ENCODE data around the gene PRSS56.

The PRSS56 gene

DNA sequence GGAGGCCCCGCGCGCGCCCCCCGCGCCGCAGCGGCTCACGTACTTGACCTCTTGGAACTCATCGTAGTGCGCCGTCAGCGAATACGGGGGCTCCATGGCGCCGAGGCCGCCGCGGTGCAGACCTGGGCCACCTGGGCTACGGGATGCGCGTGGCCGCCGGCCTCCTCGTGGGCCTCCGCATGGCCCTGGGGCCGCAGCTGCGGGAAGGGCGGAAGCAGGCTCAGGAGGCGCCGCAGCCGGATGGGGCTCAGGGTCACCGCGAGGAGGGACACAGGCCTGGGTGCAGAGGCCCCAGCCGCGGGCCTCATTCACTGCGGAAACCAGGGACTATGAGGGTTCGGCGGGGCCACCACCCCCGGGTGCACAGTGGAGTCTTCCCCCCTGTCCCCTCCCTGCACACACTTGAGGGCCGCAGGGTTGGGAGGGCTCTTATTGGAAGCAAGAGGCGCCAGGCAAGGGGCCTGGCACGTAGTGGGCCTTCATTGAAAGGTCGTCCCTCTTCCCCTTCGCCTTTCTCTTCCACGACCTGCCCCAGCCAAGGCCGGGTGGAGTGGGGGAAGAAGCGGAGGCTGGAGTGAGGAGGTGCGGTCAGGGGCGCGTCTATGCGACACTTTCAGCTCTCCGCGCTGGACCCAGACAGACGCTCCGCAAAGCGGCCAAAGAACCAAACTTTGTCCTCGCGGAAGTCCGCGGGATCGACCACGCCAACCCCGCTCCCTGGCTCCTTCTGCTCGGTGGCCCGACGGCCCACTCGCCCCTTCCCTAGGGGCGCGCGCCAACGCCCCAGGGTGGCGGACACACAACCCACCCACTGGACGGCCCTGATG is 33.4 kb upstream of the PRSS56 start:
- no peak for DNase-seq

- DNase-seq, result no peak
These were observed 32.6 kb upstream of the PRSS56 start, which contains the start of gene ECEL1 for GRCh38 chr2:232487385-232488096. ECEL1 (minus strand) TSS chr2:232487834; CDS start chr2:232486653, 1,181 bp downstream.

DNA sequence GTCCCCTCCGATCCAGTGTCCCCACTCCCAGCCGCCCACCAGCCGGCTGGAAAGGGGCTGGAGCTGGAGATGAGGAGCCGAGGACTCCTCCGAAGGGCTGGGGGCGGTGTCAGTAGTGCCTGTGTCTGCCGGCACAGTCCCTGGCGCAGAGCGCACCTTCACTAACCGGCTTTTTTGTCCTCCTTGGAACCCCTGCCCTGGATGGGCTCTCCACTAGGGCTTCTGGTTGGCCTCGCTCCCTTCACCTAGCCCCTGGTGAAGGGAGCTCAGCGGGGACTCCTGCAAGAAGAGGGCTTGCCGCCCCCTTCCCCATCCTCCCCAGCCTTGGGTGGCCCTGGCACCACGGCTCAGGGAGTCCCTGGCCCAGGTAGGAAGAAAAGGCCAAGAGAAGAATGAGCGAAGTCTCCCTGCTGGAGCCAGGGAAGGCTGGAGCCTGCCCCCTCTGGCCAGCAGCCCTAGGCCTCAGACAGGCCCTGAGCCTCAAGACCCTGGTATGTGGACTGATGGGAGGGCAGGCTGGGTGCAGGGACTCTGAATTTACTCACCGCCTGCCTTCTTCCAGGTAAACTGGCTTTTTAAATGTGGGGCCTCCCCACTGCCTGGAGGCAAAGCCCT is 32.0 kb upstream of the PRSS56 start:
- DNase-seq, result no peak

GRCh38 chr2:232488721-232489300 is 31.4 kb upstream of the PRSS56 start:
- no peak for DNase-seq

- DNase-seq, result no peak
These were observed 30.5 kb upstream of the PRSS56 start for GRCh38 chr2:232489516-232490220.

DNA sequence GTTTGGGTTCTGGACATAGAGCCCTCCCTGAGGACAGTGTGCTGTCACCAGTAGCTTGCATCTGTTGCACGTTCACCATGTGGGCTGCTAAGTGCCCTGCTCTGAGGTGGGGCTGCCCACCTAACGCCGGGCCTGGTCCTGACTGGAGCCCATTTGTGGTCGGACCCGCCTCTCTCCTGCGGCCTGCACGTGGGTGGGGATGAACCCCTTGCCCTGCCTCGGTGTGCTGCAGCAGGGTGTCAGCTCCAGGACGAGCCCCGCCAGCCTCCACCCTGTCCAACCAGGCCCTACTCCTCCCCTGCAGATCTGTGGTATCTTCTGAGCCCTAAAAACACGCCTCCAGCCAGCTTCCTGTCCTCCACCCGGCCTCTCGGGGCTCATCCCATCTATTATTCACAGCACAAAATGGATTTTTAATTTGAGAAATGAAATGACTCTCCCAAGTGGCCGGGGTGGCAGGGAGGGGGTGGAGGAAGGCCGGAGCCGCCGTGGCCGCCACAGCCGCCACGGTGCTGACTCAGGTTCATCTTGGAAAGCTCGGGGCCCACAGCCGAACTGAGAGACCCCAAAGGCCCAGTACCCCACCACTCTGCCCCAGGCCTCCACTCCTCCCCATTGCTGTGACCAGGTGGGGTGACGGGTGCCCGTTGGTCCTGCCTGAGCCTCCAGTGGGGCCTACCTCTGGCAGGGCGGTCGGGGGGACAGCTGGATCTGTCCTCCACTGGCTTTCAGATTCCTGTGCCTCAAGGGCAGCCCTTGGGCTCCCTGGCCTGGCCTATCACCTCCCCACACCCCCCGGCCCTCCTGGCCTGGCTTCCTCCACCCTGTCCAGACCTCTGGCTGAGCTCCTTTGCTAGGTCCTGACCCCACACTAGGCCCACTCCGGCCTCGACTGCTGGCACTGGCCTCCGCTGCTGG is 29.7 kb upstream of the PRSS56 start:
- DNase-seq, result no peak

- no peak for DNase-seq
These were observed 28.9 kb upstream of the PRSS56 start for GRCh38 chr2:232491139-232491780.

DNA sequence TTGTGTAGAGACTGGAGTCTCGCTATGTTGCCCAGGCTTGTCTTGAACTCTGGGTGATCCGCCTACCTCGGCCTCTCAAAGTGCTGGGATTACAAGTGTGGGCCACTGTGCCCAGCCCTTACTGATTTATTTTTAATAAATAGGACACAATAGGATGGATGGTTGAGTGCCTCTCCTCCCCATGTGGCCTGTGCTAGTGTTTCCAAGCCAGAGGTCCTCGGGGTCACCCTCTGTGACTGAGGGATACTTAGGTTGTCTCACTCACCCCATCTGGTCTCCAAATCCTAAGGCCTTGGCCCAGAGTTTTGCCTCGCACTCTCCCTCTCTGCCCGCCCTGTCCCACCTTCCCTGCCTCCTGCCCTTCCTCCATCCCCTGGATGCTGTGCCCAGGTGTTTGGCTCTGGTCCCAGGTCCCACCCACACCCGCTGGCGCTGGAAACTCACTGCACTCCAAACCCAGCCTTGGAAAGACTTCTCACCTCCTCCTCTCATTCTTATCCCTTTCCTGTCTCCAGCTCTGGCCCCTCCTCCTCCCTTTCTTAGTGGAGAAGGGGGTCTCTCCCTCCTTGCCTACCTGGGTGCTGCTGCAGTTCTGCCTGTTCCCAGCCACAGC is 27.8 kb upstream of the PRSS56 start:
- no peak for DNase-seq

DNA sequence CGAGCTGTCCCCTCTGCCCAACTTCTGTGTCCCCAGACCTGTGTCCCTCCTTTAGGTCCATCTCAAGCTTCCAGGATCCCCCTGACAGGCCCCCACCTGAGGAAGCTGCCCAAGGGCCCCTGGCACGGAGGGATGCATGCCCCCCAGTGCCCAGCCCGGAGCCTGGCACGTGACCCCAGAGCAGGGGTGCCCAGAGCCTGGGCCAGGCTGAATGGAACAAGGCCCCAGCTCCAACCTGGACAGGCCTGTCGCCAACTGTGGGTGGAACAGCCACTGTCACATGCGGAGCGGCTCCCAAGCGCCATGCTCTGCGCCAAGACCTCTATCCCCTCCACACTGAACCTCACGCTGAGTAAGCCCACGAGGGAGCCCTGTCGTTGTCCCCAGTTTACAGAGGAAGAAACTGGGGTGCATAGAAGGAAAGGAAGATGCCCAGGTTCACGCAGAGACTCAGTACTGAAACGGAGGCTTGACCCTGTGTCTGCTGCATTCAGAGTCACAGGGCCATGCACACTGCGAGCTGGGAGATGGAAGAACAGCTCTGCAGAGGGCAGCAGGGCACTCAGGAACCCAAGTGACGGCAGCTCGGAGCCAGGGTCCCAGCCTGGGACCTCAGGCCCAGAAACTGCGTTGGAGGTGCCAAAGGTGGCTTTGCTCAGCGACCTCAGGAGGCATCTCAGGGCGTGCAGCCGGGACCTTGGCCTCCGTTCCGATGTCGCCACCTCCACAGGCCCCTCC is 27.1 kb upstream of the PRSS56 start:
- no peak for DNase-seq

DNA sequence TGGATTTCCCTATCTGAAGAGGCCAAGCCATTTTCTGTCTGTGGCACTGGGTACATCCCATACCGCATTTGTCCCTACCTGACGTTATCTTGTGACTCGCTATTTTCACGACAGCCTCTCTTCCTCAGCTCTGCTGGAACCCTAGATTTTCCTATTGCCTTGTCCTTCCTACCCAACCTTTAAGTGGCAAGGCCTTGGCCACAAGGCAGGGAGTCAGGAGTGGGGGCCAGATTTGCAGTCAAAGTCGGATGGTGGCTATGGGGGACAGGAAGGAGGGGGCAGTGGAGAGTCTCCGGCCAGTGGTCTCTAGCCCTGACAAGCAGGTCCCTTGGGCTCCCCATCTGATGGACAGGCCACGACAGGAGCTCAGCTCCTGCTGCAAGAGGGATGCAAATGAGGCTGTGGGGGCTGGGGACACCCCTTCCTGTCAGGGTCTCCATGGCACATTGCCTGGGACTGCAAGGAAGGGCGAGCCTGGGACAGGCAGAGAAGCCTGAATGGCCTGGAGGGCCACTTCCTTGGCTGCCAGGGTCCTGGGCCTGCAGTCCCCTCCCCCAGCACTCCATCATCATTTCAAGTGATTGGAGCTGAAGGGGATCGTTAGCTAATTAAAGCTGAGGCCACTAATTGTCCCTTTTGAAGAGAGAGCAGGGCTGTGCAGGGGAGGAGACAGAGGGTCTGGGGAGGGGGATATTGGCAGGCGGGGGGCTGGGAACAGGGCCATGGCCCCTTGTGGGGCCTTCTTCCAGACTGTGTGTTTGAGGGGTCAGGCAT is 26.3 kb upstream of the PRSS56 start:
- no peak for DNase-seq

GRCh38 chr2:232494542-232494941 is 25.6 kb upstream of the PRSS56 start:
- DNase-seq, result no peak

DNA sequence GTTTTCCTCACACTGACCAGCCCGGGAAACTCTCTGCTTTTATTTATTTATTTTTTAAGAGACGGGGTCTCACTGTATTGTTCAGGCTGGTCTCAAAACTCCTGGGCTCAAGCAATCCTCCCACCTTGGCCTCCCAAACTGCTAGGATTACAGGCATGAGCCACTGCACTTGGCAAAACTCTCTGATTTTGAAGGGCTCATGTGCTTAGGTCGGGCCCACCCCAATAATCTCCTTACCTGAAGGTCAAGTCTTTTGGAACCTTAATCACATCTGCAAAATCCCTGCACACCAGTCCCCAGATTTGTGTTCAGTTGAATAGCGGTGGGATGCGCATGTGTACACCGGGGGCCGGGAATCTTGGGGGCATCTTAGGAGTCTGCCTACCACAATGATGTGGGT is 24.9 kb upstream of the PRSS56 start:
- no peak for DNase-seq

GRCh38 chr2:232496501-232497270 is 23.5 kb upstream of the PRSS56 start:
- no peak for DNase-seq

- no peak for DNase-seq
These were observed 22.8 kb upstream of the PRSS56 start for GRCh38 chr2:232497348-232497747.

DNA sequence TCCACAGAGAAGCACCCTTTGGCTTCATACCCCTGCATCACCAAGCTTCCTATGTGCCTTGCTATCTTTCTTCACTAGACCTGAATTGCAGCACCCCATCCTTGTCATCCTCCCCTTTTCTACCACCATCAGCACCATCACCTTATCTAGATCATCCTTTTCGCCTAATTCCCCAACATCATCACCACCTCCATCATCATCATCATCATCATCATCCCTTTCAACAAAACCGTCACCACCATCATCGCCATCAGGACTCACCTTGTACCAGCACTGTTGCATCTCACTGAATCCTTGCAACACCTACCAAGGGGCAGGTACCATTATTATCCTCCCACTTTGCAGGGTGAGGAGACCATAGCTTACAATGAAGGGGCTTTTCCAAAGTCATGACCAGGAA is 21.7 kb upstream of the PRSS56 start:
- no peak for DNase-seq

DNA sequence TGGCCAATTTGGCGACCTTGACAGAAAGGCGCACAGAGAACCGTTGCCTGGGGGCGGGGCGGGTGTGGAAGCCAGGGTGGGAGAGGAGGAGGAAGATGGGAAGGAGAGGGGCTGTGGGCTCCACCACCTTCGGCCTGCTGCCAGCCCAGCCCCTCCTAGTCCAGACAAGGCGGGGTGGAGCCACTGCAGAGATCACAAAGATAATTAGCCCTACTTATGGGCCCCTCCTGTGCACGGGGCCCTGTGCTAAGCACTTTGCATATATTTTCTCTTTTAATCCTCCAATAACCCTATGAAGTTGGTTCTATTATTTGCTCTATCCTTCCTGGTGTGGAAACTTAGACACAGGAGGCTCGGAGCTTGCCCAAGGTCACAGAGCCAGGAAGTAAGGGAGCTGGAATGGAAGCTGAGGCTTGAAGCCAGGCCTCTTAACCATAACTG is 18.8 kb upstream of the PRSS56 start:
- no peak for DNase-seq
